ENCODE data around the gene QKI.

DNA sequence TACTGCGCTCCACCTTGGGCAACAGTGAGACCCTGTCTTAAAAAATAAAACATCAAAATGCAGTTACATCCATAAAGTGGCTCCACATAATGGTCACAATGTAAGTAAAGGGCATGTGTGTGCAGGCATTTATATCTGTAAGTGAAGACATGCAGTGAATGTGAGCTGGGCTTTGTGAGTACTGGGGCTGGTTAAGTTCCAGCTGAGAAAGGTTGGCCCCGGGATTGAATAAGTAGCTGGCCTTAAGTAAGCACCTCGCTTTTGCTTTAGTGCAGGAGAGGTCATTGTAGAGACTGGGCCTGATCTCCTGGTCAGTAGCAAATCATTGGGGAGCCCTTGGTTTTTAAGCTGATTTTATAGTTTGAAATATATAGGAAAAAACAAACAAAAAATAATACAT, 8.0 kb downstream of the QKI start:
- TF ChIP-seq, protein P1, sequence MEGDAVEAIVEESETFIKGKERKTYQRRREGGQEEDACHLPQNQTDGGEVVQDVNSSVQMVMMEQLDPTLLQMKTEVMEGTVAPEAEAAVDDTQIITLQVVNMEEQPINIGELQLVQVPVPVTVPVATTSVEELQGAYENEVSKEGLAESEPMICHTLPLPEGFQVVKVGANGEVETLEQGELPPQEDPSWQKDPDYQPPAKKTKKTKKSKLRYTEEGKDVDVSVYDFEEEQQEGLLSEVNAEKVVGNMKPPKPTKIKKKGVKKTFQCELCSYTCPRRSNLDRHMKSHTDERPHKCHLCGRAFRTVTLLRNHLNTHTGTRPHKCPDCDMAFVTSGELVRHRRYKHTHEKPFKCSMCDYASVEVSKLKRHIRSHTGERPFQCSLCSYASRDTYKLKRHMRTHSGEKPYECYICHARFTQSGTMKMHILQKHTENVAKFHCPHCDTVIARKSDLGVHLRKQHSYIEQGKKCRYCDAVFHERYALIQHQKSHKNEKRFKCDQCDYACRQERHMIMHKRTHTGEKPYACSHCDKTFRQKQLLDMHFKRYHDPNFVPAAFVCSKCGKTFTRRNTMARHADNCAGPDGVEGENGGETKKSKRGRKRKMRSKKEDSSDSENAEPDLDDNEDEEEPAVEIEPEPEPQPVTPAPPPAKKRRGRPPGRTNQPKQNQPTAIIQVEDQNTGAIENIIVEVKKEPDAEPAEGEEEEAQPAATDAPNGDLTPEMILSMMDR (IDR thresholded peaks at IDR 0.05; ENCODE audit: low read depth, low read length), result no peak
- no peak for TF ChIP-seq POLR2A (IDR thresholded peaks at IDR 0.05; ENCODE audit: extremely low read depth, insufficient read length)
- TF ChIP-seq, protein P2, sequence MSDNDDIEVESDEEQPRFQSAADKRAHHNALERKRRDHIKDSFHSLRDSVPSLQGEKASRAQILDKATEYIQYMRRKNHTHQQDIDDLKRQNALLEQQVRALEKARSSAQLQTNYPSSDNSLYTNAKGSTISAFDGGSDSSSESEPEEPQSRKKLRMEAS (IDR thresholded peaks at IDR 0.05; ENCODE audit: low read depth, low read length), result no peak
